Measurements from ENCODE around the gene ZYG11B. TPM values are rescaled to one million over a fixed set of nuclear protein-coding genes. Genes with fewer than 3 reads are reported as not detected.

ZYG11B gene
- total and polyA plus RNA-seq, 2 of the 13 experiments (the other 11 are each of a cell fraction or from before 2014, with no cell fraction given), result 6.9 to 17.9 TPM

GRCh38 chr1:52842643-52843310 is 116.5 kb downstream of the ZYG11B start, which contains the start of gene ZYG11A (continued):
- TF ChIP-seq NFYC (CRISPR knock-in tag; IDR thresholded peaks at IDR 0.05), result no peak
- TF ChIP-seq MXI1 (IDR thresholded peaks at IDR 0.05; ENCODE audit: borderline replicate concordance, low read depth, low read length), result 0 out of 3 replicates have a peak, but pooled peaks have one; percentile 32
- 0 out of 2 replicates have a peak, but pooled peaks have one; percentile 32 for TF ChIP-seq BORCS8-MEF2B (CRISPR knock-in tag; IDR thresholded peaks at IDR 0.05)
- 0 out of 2 replicates have a peak, but pooled peaks have one; percentile 40 for TF ChIP-seq NFAT5 (CRISPR knock-in tag; IDR thresholded peaks at IDR 0.05)
- TF ChIP-seq ZNF687 (CRISPR knock-in tag; IDR thresholded peaks at IDR 0.05), result peak; percentile 79
- no peak for TF ChIP-seq NFE2L2 (IDR thresholded peaks at IDR 0.05; ENCODE audit: low read length)
- TF ChIP-seq ZNF546 (CRISPR knock-in tag; conservative IDR thresholded peaks at IDR 0.05), result 0 out of 2 replicates have a peak, but pooled peaks have one; percentile 65
- 0 out of 2 replicates have a peak, but pooled peaks have one; percentile 49 for TF ChIP-seq CSRNP1 (CRISPR knock-in tag; IDR thresholded peaks at IDR 0.05)
- no peak for TF ChIP-seq ZNF646 (CRISPR knock-in tag; IDR thresholded peaks at IDR 0.05)
- TF ChIP-seq PTBP1 (IDR thresholded peaks at IDR 0.05; ENCODE audit: low read depth, low read length, poor library complexity, severe bottlenecking), result no peak

Data from HepG2 (cell line).